PFSK-1 (cell line): ENCODE results near the gene TMEM119.

Experiments
- FOXP2 ChIP-seq: optimal IDR thresholded peaks from 2 replicates; pipeline ENCODE3; 2011; ENCODE audit warnings: borderline replicate concordance, control low read depth, inconsistent platforms; ENCODE audit not compliant: insufficient read depth; ENCODE audit errors: extremely low read length, extremely low read depth
- POLR2AphosphoS5 ChIP-seq: IDR thresholded peaks from 2 replicates; pipeline ENCODE4 v1.6.1; 2012; ENCODE audit warnings: low read depth, mild to moderate bottlenecking, control low read depth, low read length, moderate library complexity
- REST ChIP-seq, 2 experiments: IDR thresholded peaks; 2 replicates each; pipeline versions ENCODE4 v1.6.1 to v1.8.0; 2011 to 2012; ENCODE audit warnings: low read depth in 2 of 2, low read length in 2 of 2, control low read depth in 1 of 2, inconsistent platforms in 1 of 2, mild to moderate bottlenecking in 1 of 2, moderate library complexity in 1 of 2; ENCODE audit not compliant: insufficient read depth in 1 of 2
- SIN3A ChIP-seq: IDR thresholded peaks from 2 replicates; pipeline ENCODE4 v1.6.1; 2012; ENCODE audit warnings: mild to moderate bottlenecking, low read length, moderate library complexity, borderline replicate concordance; ENCODE audit not compliant: insufficient read depth
- TAF1 ChIP-seq: IDR thresholded peaks from 2 replicates; pipeline ENCODE4 v1.6.1; 2012; ENCODE audit warnings: low read length, control low read depth, borderline replicate concordance; ENCODE audit not compliant: insufficient read depth

Gene TMEM119

GRCh38 chr12:108543652-108544051 lies 54.2 kb downstream of the TMEM119 start:
- TF ChIP-seq POLR2AphosphoS5: no peak
- no peak for TF ChIP-seq TAF1
- no peak for TF ChIP-seq SIN3A
- no peak for TF ChIP-seq FOXP2
- TF ChIP-seq REST (IDR thresholded peaks at IDR 0.05; ENCODE audit: insufficient read depth in 1 of 2, low read depth in 2 of 2, low read length in 2 of 2): no peak

GRCh38 chr12:108542320-108542719 lies 55.6 kb downstream of the TMEM119 start:
- TF ChIP-seq TAF1: no peak
- no peak for TF ChIP-seq FOXP2
- no peak for TF ChIP-seq SIN3A
- TF ChIP-seq POLR2AphosphoS5: no peak
